GM21447 (cell line): ENCODE measurements around the gene ADAM15.

Experiments used
- ATAC-seq: cut with Tn5 transposase; IDR thresholded peaks from one replicate; pipeline ENCODE4 v1.9.1; 2021; ENCODE audit not compliant: unreplicated experiment

The ADAM15 gene, protein sequence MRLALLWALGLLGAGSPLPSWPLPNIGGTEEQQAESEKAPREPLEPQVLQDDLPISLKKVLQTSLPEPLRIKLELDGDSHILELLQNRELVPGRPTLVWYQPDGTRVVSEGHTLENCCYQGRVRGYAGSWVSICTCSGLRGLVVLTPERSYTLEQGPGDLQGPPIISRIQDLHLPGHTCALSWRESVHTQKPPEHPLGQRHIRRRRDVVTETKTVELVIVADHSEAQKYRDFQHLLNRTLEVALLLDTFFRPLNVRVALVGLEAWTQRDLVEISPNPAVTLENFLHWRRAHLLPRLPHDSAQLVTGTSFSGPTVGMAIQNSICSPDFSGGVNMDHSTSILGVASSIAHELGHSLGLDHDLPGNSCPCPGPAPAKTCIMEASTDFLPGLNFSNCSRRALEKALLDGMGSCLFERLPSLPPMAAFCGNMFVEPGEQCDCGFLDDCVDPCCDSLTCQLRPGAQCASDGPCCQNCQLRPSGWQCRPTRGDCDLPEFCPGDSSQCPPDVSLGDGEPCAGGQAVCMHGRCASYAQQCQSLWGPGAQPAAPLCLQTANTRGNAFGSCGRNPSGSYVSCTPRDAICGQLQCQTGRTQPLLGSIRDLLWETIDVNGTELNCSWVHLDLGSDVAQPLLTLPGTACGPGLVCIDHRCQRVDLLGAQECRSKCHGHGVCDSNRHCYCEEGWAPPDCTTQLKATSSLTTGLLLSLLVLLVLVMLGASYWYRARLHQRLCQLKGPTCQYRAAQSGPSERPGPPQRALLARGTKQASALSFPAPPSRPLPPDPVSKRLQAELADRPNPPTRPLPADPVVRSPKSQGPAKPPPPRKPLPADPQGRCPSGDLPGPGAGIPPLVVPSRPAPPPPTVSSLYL

DNA sequence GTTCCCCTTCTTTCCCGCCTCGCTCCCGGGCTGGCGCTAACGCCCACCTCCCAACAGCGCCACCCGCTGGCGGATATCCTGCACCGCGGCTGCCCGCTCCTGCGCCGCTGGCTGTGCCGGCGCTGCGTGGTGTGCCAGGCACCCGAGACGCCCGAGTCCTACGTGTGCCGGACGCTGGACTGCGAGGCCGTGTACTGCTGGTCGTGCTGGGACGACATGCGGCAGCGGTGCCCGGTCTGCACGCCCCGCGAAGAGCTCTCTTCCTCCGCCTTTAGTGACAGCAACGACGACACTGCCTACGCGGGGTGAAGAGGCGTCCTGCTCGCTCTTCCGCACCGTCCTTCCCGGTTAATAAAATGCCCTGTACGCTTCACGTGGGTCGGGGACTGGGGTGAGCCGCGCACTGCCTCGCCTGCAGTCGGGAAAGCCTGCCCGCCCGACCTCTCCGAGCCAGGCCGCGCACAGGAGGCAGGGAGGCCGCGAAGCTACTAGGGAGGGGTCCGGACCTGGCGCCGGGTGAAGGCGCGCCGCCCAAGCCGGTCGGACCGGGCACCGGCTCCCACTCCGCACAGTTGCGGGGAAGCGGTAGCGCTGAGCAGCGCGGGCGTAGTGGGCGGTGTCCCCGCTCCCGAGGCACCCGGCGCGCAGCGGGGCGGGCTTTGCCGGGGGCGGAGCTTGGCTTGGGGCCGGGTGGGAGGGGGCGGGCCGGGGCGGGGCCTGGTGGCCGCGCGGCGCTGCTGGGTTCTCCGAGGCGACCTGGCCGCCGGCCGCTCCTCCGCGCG lies at the start of gene ADAM15:
ADAM15 (plus strand) TSS at position 757 of the 782 bp plus-strand sequence. CDS start 71 bp downstream, outside the sequence.
- peak; percentile 49 for ATAC-seq

- ATAC-seq: no peak
Observed at GRCh38 chr1:155001425-155001674, 49.8 kb upstream of the ADAM15 start.

GRCh38 chr1:155001675-155002463 lies 49.2 kb upstream of the ADAM15 start:
- ATAC-seq: peak; percentile 49

GRCh38 chr1:155002464-155003226 lies 48.5 kb upstream of the ADAM15 start, which contains the start of gene ZBTB7B:
ZBTB7B (plus strand) TSS chr1:155002802; CDS start chr1:155014661, 11,859 bp downstream.
- no peak for ATAC-seq

DNA sequence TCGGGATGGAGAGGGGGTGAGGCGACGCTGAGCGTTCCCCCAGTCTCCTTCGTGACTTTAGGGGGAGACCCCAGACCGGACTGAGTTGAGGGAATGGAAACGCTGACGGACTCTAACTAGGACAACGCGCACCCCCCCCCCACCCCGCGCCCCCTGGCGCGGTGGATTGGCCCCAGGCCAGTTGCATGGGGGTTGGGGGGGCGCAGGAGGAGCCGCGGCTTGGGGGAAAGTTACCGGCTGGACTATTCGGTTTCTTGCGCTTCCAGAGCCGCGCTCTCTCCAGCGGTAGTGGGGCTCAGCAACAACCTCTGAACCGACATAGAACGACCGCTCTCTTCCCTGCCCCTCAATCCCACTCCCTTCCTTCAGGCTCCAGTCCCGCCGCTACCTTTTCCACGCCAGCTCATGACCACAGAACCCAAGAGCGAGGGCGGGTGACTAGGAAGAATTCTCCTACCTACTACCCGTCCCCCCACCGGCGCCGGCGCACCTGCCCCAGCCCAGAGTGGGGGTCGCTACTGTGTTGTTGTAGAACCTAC lies 47.8 kb upstream of the ADAM15 start:
- ATAC-seq: no peak

GRCh38 chr1:155003766-155004351 lies 47.3 kb upstream of the ADAM15 start:
- ATAC-seq: no peak

GRCh38 chr1:155004352-155005075 lies 46.6 kb upstream of the ADAM15 start:
- ATAC-seq: no peak

GRCh38 chr1:155005076-155006011 lies 45.8 kb upstream of the ADAM15 start:
- no peak for ATAC-seq

DNA sequence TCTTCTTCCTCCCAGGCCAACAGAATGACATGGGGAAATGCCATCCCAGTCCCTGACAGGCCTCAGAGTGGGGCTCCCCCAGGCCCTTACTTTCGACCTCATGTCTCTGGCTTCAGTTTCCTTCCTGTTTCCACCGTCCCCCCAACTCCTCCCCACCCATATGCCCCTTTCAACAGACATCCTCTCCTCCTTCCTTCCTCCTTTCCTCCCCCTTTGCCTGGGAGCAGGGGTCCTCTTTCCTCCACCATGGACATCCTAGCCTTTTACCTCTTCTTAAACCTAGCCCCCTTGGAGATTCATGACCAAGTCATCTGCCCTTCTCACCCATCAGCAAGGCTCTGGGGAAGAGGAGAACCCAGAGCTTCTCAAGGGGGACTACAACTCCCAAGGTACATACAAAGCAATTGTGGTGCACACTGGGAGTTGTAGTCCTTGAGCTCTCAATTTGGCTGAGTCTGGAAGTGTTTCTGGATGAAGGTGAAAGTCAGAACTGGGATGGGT lies 44.5 kb upstream of the ADAM15 start:
- no peak for ATAC-seq

- no peak for ATAC-seq
Observed at GRCh38 chr1:155007251-155007828, 43.8 kb upstream of the ADAM15 start.

DNA sequence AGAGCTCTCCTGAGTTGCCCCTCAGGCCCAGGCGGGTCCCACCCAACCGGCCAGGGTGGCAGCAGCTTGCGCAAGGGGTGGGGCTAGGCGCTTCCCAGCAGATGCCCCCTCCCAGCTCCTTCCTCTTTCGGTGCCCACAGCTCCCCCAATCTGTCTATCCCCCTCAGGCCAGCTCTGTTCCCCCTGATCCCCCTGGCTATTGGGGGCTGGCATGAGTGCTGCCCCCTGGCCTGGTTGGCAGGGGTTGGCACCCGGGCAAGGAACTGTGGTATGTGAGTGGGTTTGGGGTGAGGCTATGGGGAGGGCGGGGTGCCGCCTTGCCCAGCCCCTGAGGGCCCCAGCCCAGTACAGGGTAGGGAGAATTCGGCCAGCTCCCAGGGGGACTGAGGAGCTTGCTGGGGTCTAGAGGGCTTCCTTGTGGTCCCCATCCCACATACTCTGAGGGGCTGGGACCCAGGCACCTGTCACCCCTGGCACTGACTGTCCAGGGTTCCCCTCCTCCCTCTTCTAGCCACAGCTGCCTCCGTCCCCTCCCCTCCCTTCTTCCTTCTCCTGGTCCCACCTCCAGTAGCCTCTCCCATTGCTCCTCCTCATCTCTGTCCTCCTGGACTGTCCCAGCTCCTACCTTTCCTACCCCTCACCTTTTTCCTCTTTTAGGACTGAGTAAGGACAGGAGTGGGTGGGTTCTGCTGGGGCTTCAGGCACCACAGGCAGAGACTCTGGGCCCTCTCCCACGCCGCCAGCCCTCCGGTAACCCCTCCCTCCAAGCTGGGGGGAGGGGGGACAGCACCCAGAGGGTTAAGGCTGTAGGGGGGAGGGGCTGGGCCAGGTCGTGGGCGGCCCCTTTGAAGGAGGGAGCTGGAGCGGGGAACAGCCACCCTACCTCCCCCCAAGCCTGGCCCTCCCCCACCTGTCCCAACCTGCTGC lies 42.8 kb upstream of the ADAM15 start:
- ATAC-seq: no peak

GRCh38 chr1:155009221-155009711 lies 41.9 kb upstream of the ADAM15 start:
- ATAC-seq: no peak

DNA sequence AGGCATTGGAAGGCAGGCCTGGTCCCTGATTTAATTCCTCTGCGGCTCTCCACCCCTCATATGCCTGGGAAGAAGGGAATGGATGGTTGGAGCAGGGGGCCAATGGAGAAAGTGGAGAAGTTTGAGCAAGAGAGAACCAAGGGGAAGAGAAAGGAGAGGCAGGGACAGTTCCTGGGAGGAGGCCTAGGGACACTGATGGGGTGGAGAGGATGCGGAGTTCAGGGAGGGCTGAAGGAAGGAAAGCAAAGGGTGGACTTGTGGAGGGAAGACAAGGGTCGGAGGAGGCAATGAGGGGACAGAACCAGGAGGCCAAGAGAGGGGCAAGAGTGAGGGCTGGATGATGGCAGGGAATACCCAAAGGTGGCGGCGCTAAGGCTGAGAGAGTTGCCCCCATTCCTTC lies 41.4 kb upstream of the ADAM15 start:
- ATAC-seq: no peak

DNA sequence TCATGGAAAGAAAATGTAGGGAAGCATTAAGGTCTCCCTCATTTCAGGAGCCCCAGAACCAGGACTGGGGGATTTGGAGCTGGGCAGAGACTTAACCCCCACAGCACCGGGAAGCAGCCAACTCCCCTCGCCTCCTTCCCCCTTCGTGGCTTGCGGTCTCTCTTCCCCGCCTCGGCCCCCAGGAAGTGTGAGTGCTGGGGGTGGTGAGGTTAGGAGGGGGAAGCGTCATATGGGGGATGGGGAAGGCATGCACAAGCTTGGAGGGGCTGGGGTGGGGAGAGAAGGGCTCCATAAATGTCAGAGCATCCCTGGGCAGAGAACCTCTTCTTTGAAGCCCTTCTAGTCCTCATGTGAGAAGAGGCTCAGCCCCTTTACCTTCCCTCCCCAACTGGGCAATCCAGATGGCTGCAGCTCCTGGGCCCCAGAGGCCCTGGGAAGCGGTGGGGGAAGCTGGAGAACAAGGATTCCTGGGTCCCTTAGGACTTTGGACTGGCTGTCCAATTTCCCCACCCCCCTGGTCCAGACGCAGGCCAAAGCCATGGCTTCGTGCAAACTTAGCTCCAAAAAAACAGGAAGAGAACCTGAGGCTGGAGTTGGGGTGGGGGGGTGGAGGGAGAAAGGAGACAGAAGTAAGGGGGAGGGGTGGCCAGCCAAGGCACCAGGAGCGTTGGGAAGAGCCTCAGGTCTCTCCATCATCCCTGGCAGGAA lies 40.8 kb upstream of the ADAM15 start:
- ATAC-seq: no peak

- no peak for ATAC-seq
Observed at GRCh38 chr1:155011004-155011416, 40.1 kb upstream of the ADAM15 start.
